Measurements from ENCODE around the gene BRCA1.

GRCh38 chr17:42997390-42997983, 127.7 kb downstream of the BRCA1 start:
- no peak for TF ChIP-seq CTCF (IDR thresholded peaks at IDR 0.05)
- TF ChIP-seq POLR2A (IDR thresholded peaks at IDR 0.05): no peak

All from esophagus squamous epithelium (tissue), 4 donors.